Calu3 (cell line): ENCODE results near the gene RBM25. TPM values are rescaled to one million over a fixed set of nuclear protein-coding genes. Genes with fewer than 3 reads are reported as not detected.

Experiments used
- BruUV-seq: library from RNA; stranded (reverse); fragments of 400-500 nt; replicated peaks from 2 replicates; lab custom pipeline; 2021; lab: Mats Ljungman, UMichigan
- CTCF ChIA-PET: fragments of 300-600 bp; sonication (Branson Sonifier 250); formaldehyde crosslinking; loops from one replicate; lab custom pipeline; 2022; ENCODE audit warnings: antibody characterized with exemption; lab: Charles Lee
- DNase-seq: peaks from one replicate; pipeline ENCODE4 v3.0.0; 2022
- H3K27ac Mint-ChIP-seq: one replicate; pipeline ENCODE4 v1.8.0; 2022; ENCODE audit warnings: mixed read lengths; ENCODE audit not compliant: unreplicated experiment
- H3K27me3 Mint-ChIP-seq: one replicate; pipeline ENCODE4 v1.8.0; 2022; ENCODE audit warnings: mixed read lengths; ENCODE audit not compliant: unreplicated experiment
- H3K36me3 Mint-ChIP-seq: one replicate; pipeline ENCODE4 v1.8.0; 2022; ENCODE audit warnings: mild to moderate bottlenecking, moderate library complexity, mixed read lengths; ENCODE audit not compliant: insufficient read depth, unreplicated experiment
- H3K4me1 Mint-ChIP-seq: one replicate; pipeline ENCODE4 v1.8.0; 2022; ENCODE audit warnings: mild to moderate bottlenecking, low read depth, mixed read lengths; ENCODE audit not compliant: unreplicated experiment
- H3K4me3 Mint-ChIP-seq: one replicate; pipeline ENCODE4 v1.8.0; 2022; ENCODE audit warnings: mild to moderate bottlenecking, low read depth, moderate library complexity, mixed read lengths; ENCODE audit not compliant: unreplicated experiment
- H3K9me3 Mint-ChIP-seq: one replicate; pipeline ENCODE4 v1.8.0; 2022; ENCODE audit warnings: low read depth, mixed read lengths; ENCODE audit not compliant: unreplicated experiment
- CTCF ChIP-seq: fragments of 200-600 bp; IDR thresholded peaks from one replicate; pipeline ENCODE4 v1.8.0; 2022; ENCODE audit warnings: antibody characterized with exemption; ENCODE audit not compliant: unreplicated experiment
- intact Hi-C: fragments of 100-400 bp; cut with micrococcal nuclease; formaldehyde crosslinking; loops from one replicate; pipeline ENCODE4 v1.10.0; 2022; ENCODE audit not compliant: unreplicated experiment
- total RNA-seq: library from RNA; stranded (reverse); gene quantifications from 2 replicates; pipeline ENCODE4 v1.2.3, GENCODE V29; 2022

RBM25 gene
- total RNA-seq, 1 experiment from 2014 or later = 87.5 TPM

GRCh38 chr14:73173092-73173735 is 114.9 kb downstream of the RBM25 start:
- Mint-ChIP-seq H3K4me1 (no peaks in the 10 kb centered on the region), H3K4me3 (no peak overlapping the region), H3K36me3 (peaks cover 29% of the 10 kb centered on the region), H3K27me3 (no peaks in the 10 kb centered on the region), H3K27ac (no peak overlapping the region), H3K9me3 (no peaks in the 10 kb centered on the region)
- CTCF ChIA-PET = interaction anchor here (0.5 to 1.6 kb wide), 5 partner anchors 94 to 299 kb away, joined by 3 to 6 read pairs (median 3); no protein-coding TSS in a partner anchor
- intact Hi-C loops = loop anchor here (1.0 kb wide), 1 partner anchor 299 kb away; no protein-coding TSS in a partner anchor
- BruUV-seq = no TSS peak
- no peak for DNase-seq
- TF ChIP-seq CTCF = peak; percentile 6

Other genes with a start within 250 kb of the RBM25 start
- 6.9 and 9.6 TPM in 2 replicates for gene DPF3, start 164.4 kb upstream of the RBM25 start, total RNA-seq
- gene DCAF4, start 132.1 kb upstream of the RBM25 start, total RNA-seq = 20.8 and 21.6 TPM in 2 replicates
- 10.6 and 11.9 TPM in 2 replicates for gene ZFYVE1, start 31.4 kb upstream of the RBM25 start, total RNA-seq
- 68.3 and 69.5 TPM in 2 replicates for gene PSEN1, start 78.0 kb downstream of the RBM25 start, total RNA-seq
- 0.17 and 0.59 TPM in 2 replicates for gene PAPLN, start 179.0 kb downstream of the RBM25 start, total RNA-seq